KOPT-K1 (cell line): ENCODE data around the gene INPP5E.

Source experiments
- H3K27ac ChIP-seq: fragments of 200-600 bp; sonication (generic); 2 replicates; pipeline ENCODE4 v1.5.1; 2016; ENCODE audit warnings: antibody characterized with exemption, mild to moderate bottlenecking, low read depth, low read length; ENCODE audit not compliant: poor library complexity, severe bottlenecking
- H3K36me3 ChIP-seq: fragments of 200-600 bp; sonication (generic); 2 replicates; pipeline ENCODE4 v1.5.1; 2017; ENCODE audit warnings: antibody characterized with exemption, mild to moderate bottlenecking, low read length, moderate library complexity; ENCODE audit not compliant: insufficient read depth
- H3K9me3 ChIP-seq: fragments of 200-600 bp; sonication (generic); 2 replicates; pipeline ENCODE4 v1.5.1; 2017; ENCODE audit warnings: antibody characterized with exemption, low read length, mild to moderate bottlenecking; ENCODE audit not compliant: insufficient read depth, poor library complexity, severe bottlenecking

The INPP5E gene

GRCh38 chr9:136462664-136463063 is 23.0 kb upstream of the INPP5E start:
- Histone ChIP-seq H3K27ac (no peak overlapping the region), H3K9me3 (no peaks in the 10 kb centered on the region), H3K36me3 (peaks cover 96% of the 10 kb centered on the region)

GRCh38 chr9:136460772-136461325 is 21.2 kb upstream of the INPP5E start:
- Histone ChIP-seq H3K27ac (no peak overlapping the region), H3K36me3 (peaks cover 96% of the 10 kb centered on the region), H3K9me3 (no peaks in the 10 kb centered on the region)

GRCh38 chr9:136459425-136459824 is 19.8 kb upstream of the INPP5E start:
- Histone ChIP-seq H3K9me3 (no peaks in the 10 kb centered on the region), H3K27ac (no peak overlapping the region), H3K36me3 (peaks cover 96% of the 10 kb centered on the region)

GRCh38 chr9:136457326-136457725 is 17.7 kb upstream of the INPP5E start:
- Histone ChIP-seq H3K9me3 (no peaks in the 10 kb centered on the region), H3K36me3 (peaks cover 90% of the 10 kb centered on the region), H3K27ac (no peak overlapping the region)

- Histone ChIP-seq H3K36me3 (peaks cover 89% of the 10 kb centered on the region), H3K9me3 (no peaks in the 10 kb centered on the region), H3K27ac (no peak overlapping the region)
Observed at GRCh38 chr9:136456258-136456657, 16.6 kb upstream of the INPP5E start.

- H3K9me3 ChIP-seq: no peaks in the 10 kb centered on the region
- peaks cover 90% of the 10 kb centered on the region for H3K36me3 ChIP-seq
- no peak overlapping the region for H3K27ac ChIP-seq
Observed at GRCh38 chr9:136455043-136456002, 15.7 kb upstream of the INPP5E start.

GRCh38 chr9:136454026-136454796 is 14.6 kb upstream of the INPP5E start:
- no peaks in the 10 kb centered on the region for H3K9me3 ChIP-seq
- H3K36me3 ChIP-seq: peaks cover 92% of the 10 kb centered on the region
- no peak overlapping the region for H3K27ac ChIP-seq

- Histone ChIP-seq H3K36me3 (peaks cover 92% of the 10 kb centered on the region), H3K27ac (no peak overlapping the region), H3K9me3 (no peaks in the 10 kb centered on the region)
Observed at GRCh38 chr9:136453326-136453725, 13.7 kb upstream of the INPP5E start.

- no peaks in the 10 kb centered on the region for H3K9me3 ChIP-seq
- H3K36me3 ChIP-seq: peaks cover 92% of the 10 kb centered on the region
- H3K27ac ChIP-seq: no peak overlapping the region
Observed at GRCh38 chr9:136451221-136451877, 11.7 kb upstream of the INPP5E start.

GRCh38 chr9:136448655-136449054 is 9.0 kb upstream of the INPP5E start:
- no peaks in the 10 kb centered on the region for H3K9me3 ChIP-seq
- no peak overlapping the region for H3K27ac ChIP-seq
- peaks cover 92% of the 10 kb centered on the region for H3K36me3 ChIP-seq

GRCh38 chr9:136447173-136447778 is 7.6 kb upstream of the INPP5E start:
- H3K36me3 ChIP-seq: peaks cover 98% of the 10 kb centered on the region
- H3K9me3 ChIP-seq: no peaks in the 10 kb centered on the region
- no peak overlapping the region for H3K27ac ChIP-seq

- Histone ChIP-seq H3K9me3 (no peaks in the 10 kb centered on the region), H3K36me3 (peaks cover 100% of the 10 kb centered on the region), H3K27ac (no peak overlapping the region)
Observed at GRCh38 chr9:136445799-136446198, 6.2 kb upstream of the INPP5E start.

- Histone ChIP-seq H3K27ac (no peak overlapping the region), H3K36me3 (peaks cover 93% of the 10 kb centered on the region), H3K9me3 (no peaks in the 10 kb centered on the region)
Observed at GRCh38 chr9:136444102-136444501, 4.5 kb upstream of the INPP5E start.

GRCh38 chr9:136443687-136444086 is 4.0 kb upstream of the INPP5E start:
- Histone ChIP-seq H3K9me3 (no peaks in the 10 kb centered on the region), H3K36me3 (peaks cover 89% of the 10 kb centered on the region), H3K27ac (no peak overlapping the region)
